ENCODE results near the gene KCNMB1.

DNA sequence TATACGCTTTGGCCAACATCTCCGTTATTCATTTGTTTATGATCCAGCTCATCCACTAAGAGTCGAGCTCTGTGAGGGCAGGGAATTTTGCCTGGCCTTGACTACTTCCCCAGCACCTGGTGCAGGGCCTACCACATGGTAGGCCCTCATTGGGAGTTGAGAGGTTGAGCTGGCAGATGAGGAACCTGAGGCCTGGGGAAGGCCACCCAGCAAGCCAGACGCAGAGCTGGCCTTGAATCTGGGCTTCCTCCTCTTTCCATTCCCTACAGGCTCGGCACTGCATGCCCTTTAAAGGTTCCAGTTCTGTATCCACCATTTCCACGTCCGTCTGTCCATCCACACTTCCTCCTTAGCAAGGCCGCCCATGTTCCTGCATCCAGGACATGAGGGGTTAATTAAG is 24.2 kb downstream of the KCNMB1 start:
- TF ChIP-seq, protein P1, sequence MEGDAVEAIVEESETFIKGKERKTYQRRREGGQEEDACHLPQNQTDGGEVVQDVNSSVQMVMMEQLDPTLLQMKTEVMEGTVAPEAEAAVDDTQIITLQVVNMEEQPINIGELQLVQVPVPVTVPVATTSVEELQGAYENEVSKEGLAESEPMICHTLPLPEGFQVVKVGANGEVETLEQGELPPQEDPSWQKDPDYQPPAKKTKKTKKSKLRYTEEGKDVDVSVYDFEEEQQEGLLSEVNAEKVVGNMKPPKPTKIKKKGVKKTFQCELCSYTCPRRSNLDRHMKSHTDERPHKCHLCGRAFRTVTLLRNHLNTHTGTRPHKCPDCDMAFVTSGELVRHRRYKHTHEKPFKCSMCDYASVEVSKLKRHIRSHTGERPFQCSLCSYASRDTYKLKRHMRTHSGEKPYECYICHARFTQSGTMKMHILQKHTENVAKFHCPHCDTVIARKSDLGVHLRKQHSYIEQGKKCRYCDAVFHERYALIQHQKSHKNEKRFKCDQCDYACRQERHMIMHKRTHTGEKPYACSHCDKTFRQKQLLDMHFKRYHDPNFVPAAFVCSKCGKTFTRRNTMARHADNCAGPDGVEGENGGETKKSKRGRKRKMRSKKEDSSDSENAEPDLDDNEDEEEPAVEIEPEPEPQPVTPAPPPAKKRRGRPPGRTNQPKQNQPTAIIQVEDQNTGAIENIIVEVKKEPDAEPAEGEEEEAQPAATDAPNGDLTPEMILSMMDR (IDR thresholded peaks at IDR 0.05; ENCODE audit: low read depth, low read length, poor library complexity, severe bottlenecking) = no peak
- no peak for TF ChIP-seq EZH2phosphoT487 (IDR thresholded peaks at IDR 0.05; ENCODE audit: borderline replicate concordance, low read length)
